Astrocyte of the cerebellum (primary cell): ENCODE measurements around the gene MMP25.
A peak's percentile ranks its signal among the peaks of the same experiment; 100 is the strongest.

ENCODE experiments used
- DNase-seq: peaks from one replicate; pipeline ENCODE4 v3.0.0-alpha.2; 2011; ENCODE audit warnings: low read depth
- H3K4me3 ChIP-seq: 2 replicates; pipeline ENCODE4 v1.5.1; 2011; ENCODE audit warnings: mild to moderate bottlenecking, low read depth, low read length, moderate library complexity
- in situ Hi-C: cut with HindIII; loops from 2 replicates; pipeline ENCODE4 v1.10.0; 2017; ENCODE audit warnings: low sequenced_read_pairs
- TF ChIP-seq, protein P1 (sequence below): IDR thresholded peaks from 2 replicates; pipeline ENCODE4 v1.5.1; 2012; ENCODE audit warnings: low read length, low read depth, moderate library complexity, mild to moderate bottlenecking; ENCODE audit errors: missing control alignments

The MMP25 gene

DNA sequence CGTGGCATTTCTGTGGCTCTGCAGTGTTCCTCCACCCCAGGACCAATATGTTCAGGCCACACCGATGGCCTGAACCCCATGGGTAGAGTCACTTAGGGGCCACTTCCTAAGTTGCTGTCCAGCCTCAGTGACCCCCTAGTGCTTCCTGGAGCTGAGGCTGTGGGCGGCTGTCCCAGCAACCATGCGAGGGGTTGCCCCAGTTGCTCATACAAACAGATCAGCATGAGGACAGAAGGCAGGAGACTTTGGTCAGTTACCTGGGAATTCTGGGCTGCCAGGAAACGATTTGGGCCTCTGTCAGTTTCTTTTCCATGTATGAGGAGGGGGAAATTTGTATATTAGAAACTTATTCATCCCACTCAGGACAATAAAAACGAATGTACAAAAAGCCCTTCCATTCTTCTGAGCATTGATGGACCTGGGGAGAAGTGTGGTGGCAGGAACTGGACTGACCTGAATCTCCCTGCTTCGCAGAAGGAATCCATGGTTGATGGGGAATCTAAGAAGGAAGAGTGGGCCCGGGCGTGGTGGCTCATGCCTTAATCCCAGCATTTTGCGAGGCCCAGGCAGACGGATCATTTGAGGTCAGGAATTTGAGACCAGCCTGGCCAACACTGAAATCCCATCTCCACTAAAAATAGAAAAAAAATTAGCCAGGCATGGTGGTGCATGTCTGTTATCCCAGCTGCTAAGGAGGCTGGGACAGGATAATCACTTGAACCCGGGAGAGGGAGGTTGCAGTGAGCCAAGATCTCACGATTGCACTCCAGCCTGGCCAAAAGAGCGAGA lies 14.2 kb downstream of the MMP25 start:
- in situ Hi-C loops, result loop anchor here (5.0 kb wide), 1 partner anchor 37 kb away; the partner anchor contains the start of gene ZSCAN10
- TF ChIP-seq, protein P1, sequence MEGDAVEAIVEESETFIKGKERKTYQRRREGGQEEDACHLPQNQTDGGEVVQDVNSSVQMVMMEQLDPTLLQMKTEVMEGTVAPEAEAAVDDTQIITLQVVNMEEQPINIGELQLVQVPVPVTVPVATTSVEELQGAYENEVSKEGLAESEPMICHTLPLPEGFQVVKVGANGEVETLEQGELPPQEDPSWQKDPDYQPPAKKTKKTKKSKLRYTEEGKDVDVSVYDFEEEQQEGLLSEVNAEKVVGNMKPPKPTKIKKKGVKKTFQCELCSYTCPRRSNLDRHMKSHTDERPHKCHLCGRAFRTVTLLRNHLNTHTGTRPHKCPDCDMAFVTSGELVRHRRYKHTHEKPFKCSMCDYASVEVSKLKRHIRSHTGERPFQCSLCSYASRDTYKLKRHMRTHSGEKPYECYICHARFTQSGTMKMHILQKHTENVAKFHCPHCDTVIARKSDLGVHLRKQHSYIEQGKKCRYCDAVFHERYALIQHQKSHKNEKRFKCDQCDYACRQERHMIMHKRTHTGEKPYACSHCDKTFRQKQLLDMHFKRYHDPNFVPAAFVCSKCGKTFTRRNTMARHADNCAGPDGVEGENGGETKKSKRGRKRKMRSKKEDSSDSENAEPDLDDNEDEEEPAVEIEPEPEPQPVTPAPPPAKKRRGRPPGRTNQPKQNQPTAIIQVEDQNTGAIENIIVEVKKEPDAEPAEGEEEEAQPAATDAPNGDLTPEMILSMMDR, result no peak
- H3K4me3 ChIP-seq, result no peak overlapping the region
- no peak for DNase-seq

DNA sequence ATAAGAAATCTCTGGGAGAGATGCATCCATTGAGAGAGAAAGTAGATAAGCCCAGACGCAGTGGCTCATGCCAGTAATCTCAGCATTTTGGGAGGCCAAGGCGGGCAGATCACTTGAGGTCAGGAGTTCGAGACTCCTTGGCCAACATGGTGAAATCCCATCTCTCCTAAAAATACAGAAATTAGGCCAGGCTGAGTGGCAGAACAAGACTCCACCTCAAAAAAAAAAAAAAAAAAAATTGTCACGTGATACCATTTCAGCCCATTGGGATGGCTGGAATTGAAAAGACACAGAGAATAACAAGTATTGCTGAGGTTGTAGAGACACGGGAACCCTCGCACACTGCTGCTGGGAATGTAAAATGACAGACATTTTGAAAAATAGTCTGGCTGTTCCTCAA lies 16.2 kb downstream of the MMP25 start:
- DNase-seq, result no peak
- H3K4me3 ChIP-seq, result no peak overlapping the region
- TF ChIP-seq, protein P1, result no peak
- in situ Hi-C loops, result loop anchor here (5.0 kb wide), 1 partner anchor 35 kb away; the partner anchor contains the start of gene ZSCAN10

DNA sequence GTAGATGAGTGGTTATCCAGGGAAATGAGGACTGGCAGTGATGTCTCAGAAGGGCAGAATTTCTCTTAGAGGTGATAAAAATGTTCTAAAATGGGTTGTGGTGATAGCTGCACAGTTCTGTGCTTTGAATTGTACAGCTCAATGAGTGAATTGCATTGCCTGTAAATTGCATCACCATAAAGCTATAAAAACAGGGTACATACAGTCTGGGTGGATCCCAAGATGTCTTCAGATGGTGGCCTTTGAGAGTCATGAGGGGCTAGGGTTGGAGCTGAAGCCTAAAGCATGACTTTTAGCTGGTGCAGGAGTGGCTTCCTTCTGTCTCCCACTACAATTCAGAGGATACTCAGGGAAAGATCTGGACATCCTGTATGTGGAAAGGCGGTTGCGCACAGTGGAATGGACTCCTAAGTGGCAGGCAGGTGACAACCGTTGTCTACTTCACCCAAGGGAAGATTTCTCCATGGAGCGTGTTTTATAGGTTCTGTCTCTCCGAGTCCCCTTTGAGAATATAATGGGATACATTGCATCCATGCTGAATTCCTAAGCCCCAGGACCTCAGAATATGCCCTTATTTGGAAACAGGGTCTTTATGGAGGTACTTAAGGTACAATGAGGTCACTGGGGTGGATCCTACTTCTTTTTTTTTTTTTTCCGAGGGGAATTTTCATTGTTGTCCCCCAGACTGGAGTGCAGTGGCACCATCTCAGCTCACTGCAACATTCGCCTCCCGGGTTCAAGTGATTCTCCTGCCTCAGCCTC lies 17.4 kb downstream of the MMP25 start:
- in situ Hi-C loops, result loop anchor here (5.0 kb wide), 1 partner anchor 33 kb away; the partner anchor contains the start of gene ZSCAN10
- DNase-seq, result no peak
- TF ChIP-seq, protein P1, result no peak
- H3K4me3 ChIP-seq, result no peak overlapping the region

DNA sequence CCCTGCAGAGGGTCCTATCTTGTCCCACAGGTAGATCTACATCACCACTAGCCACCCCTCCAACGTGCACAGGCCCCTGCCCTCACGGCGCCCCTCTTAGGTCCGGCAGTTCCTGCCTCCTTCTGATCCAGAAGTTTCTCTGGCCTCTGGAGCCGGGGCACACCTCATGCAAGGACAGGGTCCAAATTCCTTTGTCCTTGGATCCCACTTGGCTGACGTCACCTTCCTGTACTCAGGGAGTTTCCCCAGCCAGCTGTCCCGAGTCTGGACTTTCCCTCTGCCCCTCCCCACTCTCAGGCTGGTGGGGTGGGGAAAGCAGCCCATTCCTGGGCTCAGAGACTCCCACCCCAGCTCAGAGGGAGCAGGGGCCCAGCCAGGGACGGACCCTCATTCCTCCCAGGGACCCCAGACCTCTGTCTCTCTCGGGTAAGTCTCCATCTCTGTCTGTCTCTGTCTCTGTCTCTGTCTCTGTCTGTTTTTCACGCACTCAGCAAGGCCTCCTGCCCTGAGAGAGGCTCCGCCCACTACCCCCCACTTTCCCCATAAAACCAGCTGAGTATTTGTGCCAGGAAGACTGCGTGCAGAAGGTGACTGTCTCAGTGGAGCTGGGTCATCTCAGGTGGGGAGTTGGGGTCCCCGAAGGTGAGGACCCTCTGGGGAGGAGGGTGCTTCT lies 18.8 kb downstream of the MMP25 start, which contains the start of gene IL32:
Gene IL32 (plus strand): TSS at position 572 of the 673 bp plus-strand sequence. CDS start 172 bp downstream, outside the sequence.
- in situ Hi-C loops, result loop anchor here (5.0 kb wide), 1 partner anchor 87 kb away; no protein-coding TSS in a partner anchor
- H3K4me3 ChIP-seq, result no peak within 1 kb of the TSS
- TF ChIP-seq, protein P1, result no peak
- peak; percentile 34 for DNase-seq

DNA sequence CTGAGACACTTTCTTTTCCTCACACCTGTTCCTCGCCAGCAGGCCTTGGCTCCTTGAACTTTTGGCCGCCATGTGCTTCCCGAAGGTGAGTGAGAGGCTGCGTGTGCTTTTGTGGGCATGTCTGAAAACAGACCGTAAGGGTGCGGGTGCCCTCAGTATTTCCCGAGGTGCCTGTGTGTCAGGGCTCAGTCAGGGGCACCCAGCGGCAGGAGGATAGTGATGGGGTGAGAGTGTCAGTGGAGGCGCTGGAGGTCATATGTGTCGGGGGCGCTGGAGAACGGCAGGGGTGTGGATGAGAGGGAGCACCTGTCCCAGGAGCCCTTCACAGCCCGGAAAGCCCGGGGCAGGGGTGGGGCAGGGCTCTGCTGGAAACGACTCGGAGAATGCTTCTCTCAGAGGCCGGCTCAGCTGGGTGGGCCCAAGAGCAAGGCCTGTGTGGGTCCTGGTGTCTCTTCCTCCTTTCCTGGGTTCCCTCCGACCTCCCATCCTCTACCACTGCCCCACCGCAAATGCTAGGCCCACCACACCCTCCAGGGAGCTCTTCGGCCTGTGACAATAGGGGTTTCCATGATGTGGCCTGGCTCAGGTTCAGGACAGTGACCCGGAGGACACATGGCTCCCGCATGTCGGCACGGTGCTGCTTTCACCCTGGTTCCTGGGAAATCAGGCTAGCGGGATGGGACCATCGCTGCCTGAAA lies 19.5 kb downstream of the MMP25 start:
- no peak for DNase-seq
- no peak overlapping the region for H3K4me3 ChIP-seq
- in situ Hi-C loops, result loop anchor here (5.0 kb wide), 1 partner anchor 86 kb away; no protein-coding TSS in a partner anchor
- TF ChIP-seq, protein P1, result no peak
